HG02885 (cell line): ENCODE results near the gene TRIM7.
A peak's percentile ranks its signal among the peaks of the same experiment; 100 is the strongest.
"Not testable (repeated sequence)": the region's sequence is repeated elsewhere in the genome, so short reads cannot be mapped to it uniquely, and the experiment has no call there.

Experiments
- ATAC-seq: cut with Tn5 transposase; IDR thresholded peaks from one replicate; pipeline ENCODE4 v1.9.1; 2021; ENCODE audit warnings: mild to moderate bottlenecking; ENCODE audit not compliant: unreplicated experiment, poor library complexity

Gene TRIM7

DNA sequence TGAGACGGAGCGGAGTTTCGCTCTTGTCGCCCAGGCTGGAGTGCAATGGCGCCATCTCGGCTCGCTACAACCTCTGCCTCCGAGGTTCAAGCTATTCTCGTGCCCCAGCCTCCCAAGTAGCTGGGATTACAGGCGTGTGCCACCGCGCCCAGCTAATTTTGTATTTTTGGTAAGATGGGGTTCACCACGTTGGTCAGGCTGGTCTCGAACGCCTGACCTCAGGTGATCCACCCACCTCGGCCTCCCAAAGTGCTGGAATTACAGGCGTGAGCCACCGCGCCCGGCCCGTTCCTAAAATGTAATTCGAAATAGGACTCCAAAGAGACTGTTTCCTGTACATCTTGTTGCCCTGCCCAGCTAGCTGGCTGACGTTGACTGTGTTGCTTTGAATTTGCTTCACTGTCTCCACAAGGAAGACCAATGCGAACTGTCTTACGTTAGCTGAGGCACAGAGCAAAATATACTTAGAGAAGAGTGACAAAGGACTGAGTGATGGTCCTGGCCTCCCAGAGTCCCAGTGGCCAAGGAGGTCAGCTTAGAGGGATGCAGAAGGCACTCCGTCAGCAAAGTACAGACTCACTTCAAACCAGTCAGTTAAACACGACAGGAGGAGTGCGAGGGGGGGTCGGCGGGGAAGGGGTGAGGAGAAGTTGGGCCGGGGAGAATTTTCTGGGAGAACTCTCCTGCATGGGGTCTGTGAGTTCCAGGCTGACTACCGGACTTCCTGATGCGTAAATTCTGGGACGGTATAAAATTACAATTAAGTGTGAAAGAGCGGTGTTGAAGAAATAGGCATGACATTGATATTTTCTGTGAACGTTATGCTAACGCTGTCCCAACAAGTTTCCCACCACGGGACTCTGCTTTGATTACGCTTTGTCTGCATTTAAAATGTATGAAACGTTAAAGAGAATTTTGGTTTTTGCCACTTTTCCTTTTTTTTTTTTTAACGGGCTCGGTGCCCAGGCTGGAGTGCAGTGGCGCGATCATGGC is 11.3 kb upstream of the TRIM7 start:
- ATAC-seq, result no peak

DNA sequence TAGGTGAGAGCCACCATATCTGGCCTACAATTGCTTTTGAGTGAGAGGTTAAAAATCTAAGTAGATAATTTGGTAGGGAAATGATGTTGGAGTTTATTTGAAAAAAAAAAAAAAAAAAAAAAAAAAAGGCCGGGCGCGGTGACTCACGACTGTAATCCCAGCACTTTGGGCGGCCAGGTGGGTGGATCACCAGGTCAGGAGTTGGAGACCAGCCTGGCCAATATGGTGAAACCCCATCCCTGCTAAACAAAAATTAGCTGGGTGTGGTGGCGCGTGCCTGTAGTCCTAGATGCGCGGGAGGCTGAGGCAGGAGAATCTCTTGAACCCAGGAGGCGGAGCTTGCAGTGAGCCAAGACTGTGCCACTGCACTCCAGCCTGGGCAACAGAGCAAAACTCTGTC is 9.3 kb upstream of the TRIM7 start:
- not testable (repeated sequence) for ATAC-seq

DNA sequence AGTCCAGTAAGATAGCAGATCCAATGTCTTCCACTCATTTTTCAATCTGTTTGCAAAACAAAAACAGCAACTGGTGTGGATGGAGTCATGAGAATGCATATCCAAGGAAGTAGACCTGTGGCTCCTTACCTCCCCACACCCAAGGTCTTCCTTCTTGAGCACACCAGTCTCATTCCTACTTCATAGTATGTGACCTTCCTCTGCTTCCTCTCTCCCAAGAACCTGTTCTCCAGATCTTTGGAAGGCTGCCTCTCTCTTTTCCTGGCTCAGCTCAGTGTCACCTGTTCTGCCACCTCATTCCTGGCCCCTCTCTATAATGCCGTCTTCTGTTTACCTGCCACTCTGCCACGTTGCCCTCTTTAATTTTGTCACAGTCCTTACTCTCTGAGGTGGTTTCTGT is 7.9 kb upstream of the TRIM7 start:
- ATAC-seq, result no peak

DNA sequence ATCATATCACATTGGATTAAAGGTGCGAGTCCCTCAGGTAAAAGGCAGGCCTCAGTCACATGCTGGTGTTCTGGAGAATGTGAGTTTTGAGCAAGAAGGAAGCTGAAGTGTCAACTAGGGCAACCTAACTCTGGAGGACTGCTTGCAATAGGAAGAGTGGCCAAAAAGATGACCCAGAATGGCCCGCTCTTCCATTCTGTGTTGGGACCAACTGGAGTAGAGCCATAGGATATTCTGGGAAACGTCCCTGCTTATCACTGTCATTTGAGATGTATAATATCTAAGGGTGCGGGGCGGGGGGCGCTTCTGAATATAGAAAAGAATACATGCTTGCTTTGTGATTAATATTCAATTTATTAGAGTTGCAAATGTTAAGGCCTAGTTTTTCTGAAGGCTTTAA is 7.1 kb upstream of the TRIM7 start:
- ATAC-seq, result no peak

DNA sequence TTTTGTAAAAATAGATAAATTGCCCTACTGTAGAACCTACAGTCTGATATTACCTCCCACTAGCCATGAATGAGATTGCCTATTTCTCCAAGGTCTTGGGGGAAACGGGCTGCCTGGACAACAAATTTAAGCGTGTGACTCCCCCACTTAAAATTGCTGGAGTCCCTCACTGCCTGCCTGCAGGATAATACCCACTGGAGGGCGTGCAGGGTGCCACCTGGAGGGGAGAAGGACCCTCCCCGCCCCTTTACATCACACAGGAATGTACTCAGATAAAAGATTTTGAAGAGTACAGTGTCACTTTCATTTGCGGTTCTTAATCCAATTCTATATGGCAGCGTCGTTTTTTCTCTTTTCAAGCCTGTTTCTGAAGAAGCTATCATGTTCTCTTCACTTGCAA is 6.2 kb upstream of the TRIM7 start:
- ATAC-seq, result no peak

DNA sequence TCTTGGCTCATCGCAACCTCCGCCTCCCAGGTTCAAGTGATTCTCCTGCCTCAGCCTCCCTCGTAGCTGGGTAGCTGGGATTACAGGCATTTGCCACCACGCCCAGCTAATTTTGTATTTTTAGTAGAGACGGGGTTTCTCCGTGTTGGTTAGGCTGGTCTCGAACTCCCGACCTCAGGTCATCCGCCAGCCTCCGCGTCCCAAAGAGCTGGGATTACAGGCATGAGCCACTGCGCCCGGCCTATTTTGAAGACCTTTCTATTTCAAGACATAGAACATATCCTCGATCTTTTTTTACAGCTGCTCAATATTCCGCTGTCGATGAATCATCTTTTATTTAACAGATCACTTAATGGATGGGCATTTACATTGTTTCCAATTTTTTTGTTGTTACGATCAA is 5.7 kb upstream of the TRIM7 start:
- ATAC-seq, result not testable (repeated sequence)

DNA sequence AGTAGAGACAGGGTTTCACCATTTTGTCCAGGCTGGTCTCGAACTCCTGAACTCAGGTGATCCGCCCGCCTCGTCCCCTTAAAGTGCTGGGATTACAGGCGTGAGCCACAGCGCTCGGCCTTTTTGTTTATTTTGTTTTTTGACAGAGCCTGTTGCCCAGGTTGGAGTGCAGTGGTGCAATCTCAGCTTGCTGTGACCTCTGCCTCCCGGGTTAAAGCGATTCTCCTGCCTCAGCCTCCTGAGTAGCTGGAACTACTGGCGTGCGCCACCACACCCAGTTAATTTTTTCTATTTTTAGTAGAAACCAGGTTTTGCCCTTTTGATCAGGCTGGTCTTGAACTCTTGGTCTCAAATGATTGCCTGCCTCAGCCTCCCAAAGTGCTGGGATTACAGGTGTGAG is 5.2 kb upstream of the TRIM7 start:
- ATAC-seq, result not testable (repeated sequence)

DNA sequence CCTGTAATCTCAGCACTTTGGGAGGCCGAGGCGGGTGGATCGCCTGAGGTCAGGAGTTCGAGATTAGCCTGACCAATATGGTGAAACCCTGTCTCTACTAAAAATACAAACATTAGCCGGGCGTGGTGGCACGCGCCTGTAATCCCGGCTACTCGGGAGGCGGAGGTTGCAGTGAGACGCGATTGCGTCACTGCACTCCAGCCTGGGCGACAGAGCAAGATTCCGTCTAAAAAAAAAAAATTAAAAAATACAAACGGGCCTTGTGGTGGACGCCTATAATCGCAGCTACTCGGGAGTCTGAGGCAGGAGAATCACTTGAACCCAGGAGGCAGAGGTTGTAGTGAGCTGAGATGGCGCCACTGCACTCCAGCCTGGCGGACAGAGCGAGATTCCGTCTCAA is 4.0 kb upstream of the TRIM7 start:
- ATAC-seq, result not testable (repeated sequence)

DNA sequence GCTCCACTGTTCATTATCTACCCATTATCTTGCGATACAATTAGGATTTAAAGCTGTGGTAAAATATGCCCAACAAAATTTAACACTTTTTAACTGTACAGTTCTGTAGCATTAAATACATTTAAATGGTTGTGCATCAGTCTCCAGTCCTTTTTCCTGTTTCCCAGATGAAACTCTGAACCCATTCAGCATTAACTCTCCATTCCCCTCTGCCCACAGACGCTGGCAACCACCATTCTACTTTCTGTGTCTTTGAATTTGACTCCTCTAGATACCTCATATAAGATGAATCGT is 2.9 kb upstream of the TRIM7 start:
- no peak for ATAC-seq

DNA sequence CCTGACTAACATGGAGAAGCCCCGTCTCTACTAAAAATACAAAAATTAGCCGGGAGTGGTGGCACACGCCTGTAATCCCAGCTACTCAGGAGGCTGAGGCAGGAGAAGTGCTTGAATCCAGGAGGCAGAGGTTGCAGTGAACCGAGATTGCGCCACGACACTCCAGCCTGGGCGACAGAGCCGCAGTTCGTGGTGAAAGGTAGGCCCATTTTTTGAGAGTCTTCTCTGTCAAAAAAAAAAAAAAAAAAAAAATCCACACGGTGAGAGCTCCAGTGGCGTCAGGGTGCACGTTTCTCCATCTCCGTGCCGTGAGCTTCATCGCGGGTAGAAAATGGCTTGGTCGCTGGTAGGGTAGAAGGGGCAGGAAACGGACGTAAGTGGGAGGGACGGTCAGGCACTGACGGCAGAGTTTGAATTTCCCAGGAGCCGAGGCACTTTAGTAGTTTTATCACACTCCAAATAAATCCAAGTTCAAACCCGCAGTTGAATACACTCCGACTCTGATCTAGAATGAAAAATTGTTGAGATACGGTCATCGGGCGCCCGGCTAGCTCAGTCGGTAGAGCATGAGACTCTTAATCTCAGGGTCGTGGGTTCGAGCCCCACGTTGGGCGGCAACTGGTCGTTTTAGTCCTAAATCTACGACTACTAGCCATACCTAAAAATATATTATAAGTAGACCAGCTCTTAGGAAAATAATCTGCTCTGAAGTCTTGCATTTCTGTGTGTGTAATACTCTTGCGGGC is 2.4 kb upstream of the TRIM7 start:
- peak; percentile 53 for ATAC-seq

DNA sequence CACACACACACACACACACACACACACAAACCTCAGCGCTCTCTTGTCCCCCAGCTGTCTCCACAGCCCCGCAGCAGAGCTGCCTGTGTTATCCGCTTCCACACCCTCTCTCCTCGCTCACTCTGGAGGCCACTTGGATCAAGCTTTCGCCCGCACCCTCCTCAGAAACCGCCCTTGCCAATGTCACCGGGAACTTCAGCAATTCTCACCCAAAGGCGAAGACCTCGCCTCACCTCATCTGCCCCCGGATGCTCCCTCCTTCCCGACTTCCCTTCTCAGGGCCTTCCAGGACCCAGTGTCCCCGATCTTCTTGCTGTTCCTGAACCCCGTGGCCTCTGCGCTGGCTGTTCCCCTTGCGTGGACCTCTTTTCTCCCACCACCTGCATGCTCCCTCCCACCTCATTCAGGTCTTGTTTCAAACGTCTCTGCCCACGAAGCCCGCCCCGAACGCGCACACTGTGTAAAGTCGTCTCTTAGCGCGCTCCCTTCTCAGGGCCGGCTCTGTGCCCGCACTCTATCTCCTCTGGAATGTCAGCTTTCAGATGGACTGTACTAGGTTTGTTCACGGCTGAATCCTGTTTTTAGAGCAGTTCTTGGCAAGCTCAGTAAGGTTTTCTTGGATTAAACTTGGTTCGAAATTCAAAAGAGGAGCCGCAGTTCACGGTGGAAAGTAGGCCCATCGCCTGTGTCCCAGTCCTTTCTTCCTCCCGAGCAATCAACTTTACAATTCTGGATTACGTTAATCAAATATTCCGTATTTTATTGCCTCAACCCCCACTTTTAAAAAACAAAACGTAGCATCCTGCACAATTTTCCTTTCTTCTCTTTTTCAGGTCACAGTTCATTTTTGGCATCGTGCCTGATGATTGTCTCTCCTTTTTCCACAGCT is 1.0 kb upstream of the TRIM7 start:
- no peak for ATAC-seq

DNA sequence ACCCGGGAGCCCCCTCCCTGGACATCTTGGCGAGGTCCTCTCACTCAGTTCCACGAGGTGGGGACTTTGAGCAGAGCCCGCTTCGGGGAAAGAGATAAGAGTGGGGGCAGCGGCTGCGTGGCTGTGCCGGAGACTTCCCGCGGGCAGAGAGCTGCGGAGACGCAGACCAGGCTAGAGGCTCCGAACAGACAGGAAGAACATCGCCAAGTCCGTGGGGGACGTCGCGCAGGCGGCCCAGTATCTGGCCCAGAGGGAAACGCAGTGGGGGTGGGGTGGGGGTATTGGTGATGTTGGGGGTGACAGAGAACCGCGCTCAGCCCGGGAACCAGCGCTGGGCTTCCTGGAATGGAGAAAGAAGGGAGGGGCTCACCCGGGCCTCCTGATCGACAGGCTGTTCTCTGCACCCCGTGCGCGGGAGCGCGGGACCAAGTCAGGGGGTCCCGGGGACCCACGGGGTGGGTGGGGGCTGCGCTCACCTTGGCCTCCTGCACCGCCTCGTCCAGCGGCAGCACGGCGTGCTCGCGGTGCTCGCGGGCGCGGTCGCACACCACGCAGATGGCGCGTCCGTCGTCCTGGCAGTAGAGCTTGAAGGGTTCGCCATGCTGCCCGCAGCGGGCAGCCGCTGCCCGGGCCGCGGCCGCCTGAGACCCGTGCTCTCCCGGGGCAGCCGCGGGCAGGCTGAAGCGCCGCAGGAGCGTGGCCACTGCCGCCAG is 727 bp downstream of the TRIM7 start:
- no peak for ATAC-seq

DNA sequence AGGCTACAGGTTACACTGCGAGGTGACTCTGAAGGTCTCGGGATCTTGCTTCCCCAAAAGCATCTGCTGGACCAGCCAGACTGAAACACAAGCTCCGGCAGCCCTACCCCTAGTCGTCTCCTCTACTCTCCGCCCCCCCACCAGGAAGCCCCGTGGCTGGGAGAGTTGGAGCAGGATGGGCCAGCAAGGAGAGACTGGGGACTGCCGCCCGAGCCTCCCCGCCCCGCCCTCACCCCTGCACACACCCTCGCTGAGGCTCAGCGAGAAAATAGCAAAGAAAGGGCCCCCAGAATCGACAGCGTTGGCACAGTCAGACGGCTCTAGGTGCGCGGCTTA is 1.3 kb downstream of the TRIM7 start:
- no peak for ATAC-seq

DNA sequence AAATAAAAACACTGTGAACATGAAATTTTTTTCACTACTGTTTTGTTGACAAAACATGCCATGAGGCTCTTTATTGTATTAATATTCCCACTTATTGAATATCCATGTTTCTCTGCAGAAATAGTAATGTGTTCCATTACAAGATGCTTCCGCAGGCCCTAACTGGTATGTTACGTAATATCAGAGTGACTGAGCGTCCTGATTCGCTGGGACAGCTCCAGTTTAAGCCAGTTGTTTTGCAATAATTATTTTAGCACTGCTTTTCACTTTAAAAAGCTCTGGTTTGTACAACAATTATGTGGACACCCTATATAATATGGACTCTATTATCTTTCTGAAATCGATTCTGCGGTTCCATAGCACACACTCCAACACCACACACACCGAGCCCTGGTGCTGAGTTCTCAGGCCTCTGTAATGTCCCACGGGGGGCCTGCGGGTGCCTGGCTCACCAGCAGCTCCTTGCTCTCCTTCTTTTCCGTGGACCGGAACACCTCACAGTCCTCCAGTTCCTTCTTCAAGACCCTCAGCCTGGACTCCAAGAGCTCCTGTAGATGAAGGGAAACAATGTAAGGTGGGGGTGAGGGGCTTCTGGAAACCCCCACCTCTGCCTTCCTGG is 1.8 kb downstream of the TRIM7 start:
- no peak for ATAC-seq

DNA sequence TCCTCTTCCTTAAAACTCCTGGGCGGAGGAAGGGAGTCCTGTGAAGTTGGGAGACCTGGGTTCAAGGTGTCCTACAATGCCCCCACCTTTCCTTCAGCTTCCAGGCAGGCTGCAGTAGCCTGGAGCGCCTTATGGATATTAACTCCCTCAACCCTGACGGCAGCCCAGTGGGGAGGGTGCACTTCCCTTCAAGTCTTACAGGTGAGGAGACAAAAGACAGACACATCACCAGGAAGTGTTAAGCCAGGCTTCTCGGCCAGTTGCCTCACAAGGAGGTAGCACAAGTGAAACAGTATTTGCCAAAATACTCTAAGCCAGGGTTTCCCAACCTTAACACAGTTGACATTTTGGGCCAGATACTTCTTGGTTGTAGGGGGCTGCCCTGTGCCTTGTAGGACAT is 4.2 kb downstream of the TRIM7 start:
- ATAC-seq, result no peak

DNA sequence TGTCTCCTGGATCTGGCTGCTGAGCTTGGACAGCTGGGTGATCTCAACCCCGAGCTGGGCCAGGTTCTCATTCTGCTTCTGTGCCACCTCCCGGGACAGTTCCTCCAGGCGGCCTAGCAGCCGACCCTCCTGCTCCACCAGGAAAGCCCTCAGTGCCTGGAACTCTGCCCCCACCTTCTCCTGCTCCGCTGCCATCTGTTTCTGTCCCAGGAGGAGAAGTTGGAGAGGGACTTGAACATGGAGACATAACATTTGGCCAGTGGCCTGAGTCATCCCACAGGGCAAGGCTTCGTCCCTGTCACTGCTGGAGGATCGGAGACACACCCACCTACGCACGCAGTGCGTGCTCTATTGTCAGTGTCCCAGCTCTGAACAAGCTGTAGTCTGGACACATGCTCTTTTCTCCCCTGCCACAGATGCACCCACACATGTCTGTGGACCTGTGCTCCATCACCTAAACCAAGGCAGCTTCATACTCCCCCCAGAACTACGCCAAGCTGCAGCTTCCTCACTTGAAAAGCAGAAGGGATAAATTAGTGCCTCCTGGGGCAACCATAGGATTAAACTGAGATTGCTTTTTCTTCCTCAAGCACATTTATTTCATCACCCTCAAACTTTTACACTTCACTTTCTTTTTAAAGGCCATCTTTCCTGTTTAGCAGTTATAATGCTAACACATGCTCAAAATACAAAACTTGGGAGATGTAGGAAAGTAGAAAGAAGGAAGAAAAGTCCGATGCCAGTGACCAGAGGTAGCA is 4.9 kb downstream of the TRIM7 start:
- no peak for ATAC-seq

DNA sequence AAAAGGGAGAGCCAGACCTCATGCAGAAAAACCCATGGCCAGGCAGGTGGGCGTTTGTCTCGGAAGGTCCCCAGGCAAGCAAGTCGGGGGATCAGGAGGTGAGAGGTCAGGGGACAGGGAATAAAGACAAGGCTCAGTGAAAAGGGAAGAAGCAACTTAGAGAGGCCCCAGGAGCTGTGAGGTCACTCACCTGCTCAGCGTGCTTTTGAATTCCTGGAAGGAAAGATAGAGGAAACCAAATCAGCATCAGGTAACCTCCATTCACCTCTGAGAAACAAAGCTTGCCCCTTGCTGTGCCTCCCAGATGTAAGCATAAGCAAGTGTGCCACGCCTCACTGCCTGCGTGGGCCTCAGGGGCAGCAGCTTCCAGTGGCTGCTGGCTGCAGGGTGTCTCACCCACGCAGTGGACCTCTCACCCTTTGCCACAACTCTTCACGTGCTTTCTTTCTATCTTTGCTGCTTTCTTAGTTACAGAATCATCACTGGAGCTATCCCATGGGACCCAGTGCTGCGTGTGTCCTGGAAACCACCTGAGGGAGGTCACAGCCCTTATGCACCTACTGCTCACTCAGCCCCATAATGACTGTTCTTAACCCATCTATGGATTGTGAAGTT is 6.0 kb downstream of the TRIM7 start:
- ATAC-seq, result peak; percentile 78

DNA sequence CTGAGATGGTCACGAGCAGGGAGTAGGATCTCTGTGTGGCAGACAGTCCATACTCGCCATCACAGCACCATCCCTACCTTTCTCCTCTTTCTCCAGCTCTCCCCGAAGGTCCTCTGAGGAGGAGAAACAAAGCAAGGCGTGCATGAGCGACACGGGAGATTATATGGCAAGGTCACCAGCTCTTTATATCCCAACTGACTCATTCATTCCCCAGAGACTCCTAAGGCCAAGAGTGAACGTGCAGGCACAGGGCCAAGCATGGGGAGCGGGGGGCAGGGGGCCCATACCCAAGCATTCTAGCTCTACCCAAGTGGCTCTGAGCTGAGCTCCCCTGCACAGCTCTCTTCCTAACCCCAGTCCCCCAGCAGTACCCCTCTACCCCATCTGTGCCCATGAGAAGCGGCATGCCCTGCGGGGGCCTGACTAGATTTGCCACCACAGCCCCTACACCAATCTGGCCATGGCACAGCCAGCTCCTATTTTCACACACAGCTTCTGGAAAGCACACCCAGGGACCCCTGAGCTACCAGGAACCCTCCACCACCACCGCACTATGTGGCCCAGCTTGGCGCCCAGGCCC is 6.8 kb downstream of the TRIM7 start:
- ATAC-seq, result no peak
